ENCODE results near the gene RPL36AL. TPM values are rescaled to one million over a fixed set of nuclear protein-coding genes. Genes with fewer than 3 reads are reported as not detected.

The RPL36AL gene
- total RNA-seq, 1 experiment from 2014 or later, result 271 TPM

GRCh38 chr14:49574038-49574437 is 46.4 kb downstream of the RPL36AL start:
- peaks cover 22% of the 10 kb centered on the region for H3K36me3 ChIP-seq
- no peaks in the 10 kb centered on the region for H3K4me1 ChIP-seq

GRCh38 chr14:49569281-49569680 is 51.1 kb downstream of the RPL36AL start:
- Histone ChIP-seq H3K27ac (no peak overlapping the region), H3K4me3 (no peak overlapping the region), H3K36me3 (peaks cover 4% of the 10 kb centered on the region; the same call in 1 of the 2 replicates), H3K9me3 (replicated peaks) (no peaks in the 10 kb centered on the region), H3K27me3 (no peaks in the 10 kb centered on the region), H3K4me1 (no peaks in the 10 kb centered on the region)
- no peak for DNase-seq

More at GRCh38 chr14:49574038-49574437, 46.4 kb downstream of the RPL36AL start:
- Histone ChIP-seq H3K4me3 (no peak overlapping the region), H3K27me3 (no peaks in the 10 kb centered on the region), H3K9me3 (replicated peaks) (no peaks in the 10 kb centered on the region), H3K27ac (no peak overlapping the region)
- no peak for DNase-seq

Other genes with a start within 250 kb of the RPL36AL start
- gene RPS29, start 34.2 kb downstream of the RPL36AL start, total RNA-seq (2014; rRNA removed; shearing (Covaris generic)), result 2,114 and 2,463 TPM in 2 replicates
- gene LRR1, start 21.7 kb downstream of the RPL36AL start, total RNA-seq (2014; rRNA removed; shearing (Covaris generic)), result 54.5 and 60.8 TPM in 2 replicates
- gene MGAT2, start 173 bp upstream of the RPL36AL start, total RNA-seq (2014; rRNA removed; shearing (Covaris generic)), result 72.0 and 72.8 TPM in 2 replicates
- gene DNAAF2, start 14.6 kb upstream of the RPL36AL start, total RNA-seq (2014; rRNA removed; shearing (Covaris generic)), result 20.6 and 22.2 TPM in 2 replicates
- 52.0 and 53.4 TPM in 2 replicates for gene POLE2, start 67.6 kb upstream of the RPL36AL start, total RNA-seq (2014; rRNA removed; shearing (Covaris generic))
- gene KLHDC1, start 72.5 kb upstream of the RPL36AL start, total RNA-seq (2014; rRNA removed; shearing (Covaris generic)), result 0.10 and 0.32 TPM in 2 replicates
- 44.3 and 45.8 TPM in 2 replicates for gene KLHDC2, start 147.5 kb upstream of the RPL36AL start, total RNA-seq (2014; rRNA removed; shearing (Covaris generic))
- 49.6 and 66.1 TPM in 2 replicates for gene NEMF, start 232.2 kb upstream of the RPL36AL start, total RNA-seq (2014; rRNA removed; shearing (Covaris generic))

Measured in SJCRH30 (cell line).